GM12872 (cell line): ENCODE results near the gene NAGS.

Experiments used
- TF ChIP-seq, protein P1 (sequence below): IDR thresholded peaks from 3 replicates; pipeline ENCODE4 v1.5.1; 2011; ENCODE audit warnings: low read depth, mild to moderate bottlenecking, low read length, moderate library complexity; ENCODE audit not compliant: insufficient read depth

NAGS gene

DNA sequence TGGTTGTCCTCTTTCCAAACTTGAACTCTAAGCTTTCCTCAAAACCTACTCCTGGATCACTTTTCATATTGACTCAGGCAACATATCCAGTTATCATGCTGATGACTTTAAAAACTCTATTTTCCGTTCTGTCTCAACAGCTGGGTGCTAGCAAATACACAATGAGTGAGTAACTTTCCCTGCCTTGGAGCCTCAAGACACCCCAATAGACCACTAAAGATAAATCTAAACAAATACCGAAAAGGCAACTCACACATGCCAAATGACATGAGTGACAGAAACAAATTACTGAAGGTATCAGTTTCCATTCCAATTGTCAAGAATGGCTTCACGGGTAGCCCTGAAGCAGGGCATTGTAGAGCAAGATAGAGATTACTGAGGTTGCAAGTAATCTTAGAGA is 26.1 kb downstream of the NAGS start:
- TF ChIP-seq, protein P1, sequence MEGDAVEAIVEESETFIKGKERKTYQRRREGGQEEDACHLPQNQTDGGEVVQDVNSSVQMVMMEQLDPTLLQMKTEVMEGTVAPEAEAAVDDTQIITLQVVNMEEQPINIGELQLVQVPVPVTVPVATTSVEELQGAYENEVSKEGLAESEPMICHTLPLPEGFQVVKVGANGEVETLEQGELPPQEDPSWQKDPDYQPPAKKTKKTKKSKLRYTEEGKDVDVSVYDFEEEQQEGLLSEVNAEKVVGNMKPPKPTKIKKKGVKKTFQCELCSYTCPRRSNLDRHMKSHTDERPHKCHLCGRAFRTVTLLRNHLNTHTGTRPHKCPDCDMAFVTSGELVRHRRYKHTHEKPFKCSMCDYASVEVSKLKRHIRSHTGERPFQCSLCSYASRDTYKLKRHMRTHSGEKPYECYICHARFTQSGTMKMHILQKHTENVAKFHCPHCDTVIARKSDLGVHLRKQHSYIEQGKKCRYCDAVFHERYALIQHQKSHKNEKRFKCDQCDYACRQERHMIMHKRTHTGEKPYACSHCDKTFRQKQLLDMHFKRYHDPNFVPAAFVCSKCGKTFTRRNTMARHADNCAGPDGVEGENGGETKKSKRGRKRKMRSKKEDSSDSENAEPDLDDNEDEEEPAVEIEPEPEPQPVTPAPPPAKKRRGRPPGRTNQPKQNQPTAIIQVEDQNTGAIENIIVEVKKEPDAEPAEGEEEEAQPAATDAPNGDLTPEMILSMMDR: no peak

DNA sequence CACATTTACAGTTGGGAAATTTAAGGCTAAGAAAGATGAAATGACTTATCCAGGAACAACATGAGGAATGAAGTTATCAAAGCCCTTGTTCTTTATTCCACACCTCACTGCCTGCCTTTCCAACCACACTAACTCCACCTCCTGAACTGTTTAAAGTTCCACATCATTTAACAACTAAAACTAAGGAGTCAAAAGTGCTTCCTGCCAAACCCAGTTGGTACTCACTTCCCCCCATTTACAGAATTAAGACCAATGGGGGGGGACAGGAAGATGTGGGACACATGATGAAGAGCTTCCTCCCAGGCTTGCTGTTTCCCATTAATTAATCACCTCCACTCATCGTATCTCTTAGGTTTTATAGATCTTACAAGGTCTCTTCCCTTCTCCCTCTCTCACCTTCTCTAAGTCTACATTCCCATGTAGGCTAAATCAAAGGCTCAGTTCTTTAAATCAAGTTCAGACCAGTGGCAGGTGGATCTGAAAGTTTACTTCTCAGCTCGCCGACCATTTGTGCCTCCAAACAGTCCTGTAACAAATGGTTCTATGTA is 29.5 kb downstream of the NAGS start:
- TF ChIP-seq, protein P1: no peak

DNA sequence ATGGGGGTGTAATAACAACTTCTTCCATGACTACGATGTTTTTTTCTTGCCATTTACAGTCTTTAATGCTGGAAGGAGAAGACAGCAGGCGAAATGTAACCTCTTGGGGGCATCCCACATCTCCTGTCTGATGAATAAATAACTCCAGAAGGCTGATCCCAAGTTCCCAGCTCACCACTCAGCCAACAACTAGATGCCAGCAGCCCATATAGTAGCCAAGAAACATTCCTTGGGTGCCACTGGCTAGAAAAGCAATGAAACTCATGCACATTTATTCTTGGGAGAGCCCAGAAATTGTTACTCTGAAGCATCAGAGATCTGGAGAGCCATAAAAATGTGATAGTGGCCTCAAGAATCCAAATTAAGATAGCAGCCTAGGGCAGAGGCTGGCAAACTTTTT is 33.0 kb downstream of the NAGS start:
- TF ChIP-seq, protein P1: no peak

GRCh38 chr17:44038604-44039011 is 34.2 kb downstream of the NAGS start:
- TF ChIP-seq, protein P1: no peak

- TF ChIP-seq, protein P1: no peak
These were observed 35.6 kb downstream of the NAGS start for GRCh38 chr17:44039829-44040635.

GRCh38 chr17:44043272-44043696 is 38.9 kb downstream of the NAGS start:
- TF ChIP-seq, protein P1: no peak

- TF ChIP-seq, protein P1: no peak
These were observed 39.6 kb downstream of the NAGS start for GRCh38 chr17:44044071-44044470.
